Glutamatergic neuron (in vitro differentiated cells): Measurements from ENCODE around the gene TBKBP1. TPM values are rescaled to one million over a fixed set of nuclear protein-coding genes. Genes with fewer than 3 reads are reported as not detected.
A peak's percentile ranks its signal among the peaks of the same experiment; 100 is the strongest.

Source experiments
- DNase-seq: peaks from one replicate; pipeline ENCODE4 v3.0.0; 2022
- H3K27ac Mint-ChIP-seq: one replicate; pipeline ENCODE4 v1.8.0; 2020; ENCODE audit warnings: mild to moderate bottlenecking, mixed read lengths, inconsistent platforms; ENCODE audit not compliant: unreplicated experiment
- H3K27me3 Mint-ChIP-seq: one replicate; pipeline ENCODE4 v1.8.0; 2020; ENCODE audit warnings: mild to moderate bottlenecking, moderate library complexity, mixed read lengths, inconsistent platforms; ENCODE audit not compliant: unreplicated experiment
- H3K36me3 Mint-ChIP-seq: one replicate; pipeline ENCODE4 v1.8.0; 2020; ENCODE audit warnings: mild to moderate bottlenecking, mixed read lengths, inconsistent platforms; ENCODE audit not compliant: unreplicated experiment
- H3K4me1 Mint-ChIP-seq: one replicate; pipeline ENCODE4 v1.8.0; 2020; ENCODE audit warnings: mild to moderate bottlenecking, low read depth, mixed read lengths, inconsistent platforms; ENCODE audit not compliant: unreplicated experiment
- H3K4me3 Mint-ChIP-seq: one replicate; pipeline ENCODE4 v1.8.0; 2020; ENCODE audit warnings: mild to moderate bottlenecking, mixed read lengths, inconsistent platforms; ENCODE audit not compliant: unreplicated experiment
- H3K9me3 Mint-ChIP-seq: one replicate; pipeline ENCODE4 v1.8.0; 2020; ENCODE audit warnings: mild to moderate bottlenecking, moderate library complexity, mixed read lengths, inconsistent platforms; ENCODE audit not compliant: unreplicated experiment
- total RNA-seq: library from RNA; stranded (reverse); fragmentation: NEBNext Ultra II Directional; extraction: Animal tissue kit (Norgen Biotek cat#: 25700); gene quantifications from one replicate; pipeline ENCODE4 v1.2.1, GENCODE V29; 2021; ENCODE audit not compliant: unreplicated experiment
- TF ChIP-seq, protein P1 (sequence below): fragments of 200-600 bp; sonication (generic); IDR thresholded peaks from one replicate; pipeline ENCODE4 v1.5.0; 2021; ENCODE audit not compliant: partially characterized antibody, unreplicated experiment

TBKBP1 gene
- total RNA-seq, 1 donor from 2014 or later: 30.7 TPM

DNA sequence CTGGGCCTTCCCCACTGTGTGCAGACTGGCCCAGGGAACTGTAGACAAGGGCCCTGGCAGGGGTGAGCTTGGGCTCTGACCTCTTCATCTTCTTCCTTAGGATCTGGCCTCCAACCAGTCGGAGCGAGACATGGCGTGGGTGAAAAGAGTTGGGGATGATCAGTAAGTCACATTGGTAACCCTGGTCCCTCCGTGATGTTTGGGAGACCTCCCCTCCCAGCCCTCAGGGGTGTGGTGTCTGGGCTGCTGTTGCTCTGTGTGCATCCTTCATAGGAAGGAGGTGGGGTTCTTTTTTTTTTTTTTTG lies 5.5 kb downstream of the TBKBP1 start:
- no peak overlapping the region for H3K27ac Mint-ChIP-seq
- H3K9me3 Mint-ChIP-seq: peaks cover 4% of the 10 kb centered on the region
- H3K4me1 Mint-ChIP-seq: peaks cover 9% of the 10 kb centered on the region
- no peaks in the 10 kb centered on the region for H3K36me3 Mint-ChIP-seq
- H3K27me3 Mint-ChIP-seq: peaks cover 5% of the 10 kb centered on the region
- TF ChIP-seq, protein P1, sequence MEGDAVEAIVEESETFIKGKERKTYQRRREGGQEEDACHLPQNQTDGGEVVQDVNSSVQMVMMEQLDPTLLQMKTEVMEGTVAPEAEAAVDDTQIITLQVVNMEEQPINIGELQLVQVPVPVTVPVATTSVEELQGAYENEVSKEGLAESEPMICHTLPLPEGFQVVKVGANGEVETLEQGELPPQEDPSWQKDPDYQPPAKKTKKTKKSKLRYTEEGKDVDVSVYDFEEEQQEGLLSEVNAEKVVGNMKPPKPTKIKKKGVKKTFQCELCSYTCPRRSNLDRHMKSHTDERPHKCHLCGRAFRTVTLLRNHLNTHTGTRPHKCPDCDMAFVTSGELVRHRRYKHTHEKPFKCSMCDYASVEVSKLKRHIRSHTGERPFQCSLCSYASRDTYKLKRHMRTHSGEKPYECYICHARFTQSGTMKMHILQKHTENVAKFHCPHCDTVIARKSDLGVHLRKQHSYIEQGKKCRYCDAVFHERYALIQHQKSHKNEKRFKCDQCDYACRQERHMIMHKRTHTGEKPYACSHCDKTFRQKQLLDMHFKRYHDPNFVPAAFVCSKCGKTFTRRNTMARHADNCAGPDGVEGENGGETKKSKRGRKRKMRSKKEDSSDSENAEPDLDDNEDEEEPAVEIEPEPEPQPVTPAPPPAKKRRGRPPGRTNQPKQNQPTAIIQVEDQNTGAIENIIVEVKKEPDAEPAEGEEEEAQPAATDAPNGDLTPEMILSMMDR: no peak
- no peak overlapping the region for H3K4me3 Mint-ChIP-seq
- DNase-seq: no peak

DNA sequence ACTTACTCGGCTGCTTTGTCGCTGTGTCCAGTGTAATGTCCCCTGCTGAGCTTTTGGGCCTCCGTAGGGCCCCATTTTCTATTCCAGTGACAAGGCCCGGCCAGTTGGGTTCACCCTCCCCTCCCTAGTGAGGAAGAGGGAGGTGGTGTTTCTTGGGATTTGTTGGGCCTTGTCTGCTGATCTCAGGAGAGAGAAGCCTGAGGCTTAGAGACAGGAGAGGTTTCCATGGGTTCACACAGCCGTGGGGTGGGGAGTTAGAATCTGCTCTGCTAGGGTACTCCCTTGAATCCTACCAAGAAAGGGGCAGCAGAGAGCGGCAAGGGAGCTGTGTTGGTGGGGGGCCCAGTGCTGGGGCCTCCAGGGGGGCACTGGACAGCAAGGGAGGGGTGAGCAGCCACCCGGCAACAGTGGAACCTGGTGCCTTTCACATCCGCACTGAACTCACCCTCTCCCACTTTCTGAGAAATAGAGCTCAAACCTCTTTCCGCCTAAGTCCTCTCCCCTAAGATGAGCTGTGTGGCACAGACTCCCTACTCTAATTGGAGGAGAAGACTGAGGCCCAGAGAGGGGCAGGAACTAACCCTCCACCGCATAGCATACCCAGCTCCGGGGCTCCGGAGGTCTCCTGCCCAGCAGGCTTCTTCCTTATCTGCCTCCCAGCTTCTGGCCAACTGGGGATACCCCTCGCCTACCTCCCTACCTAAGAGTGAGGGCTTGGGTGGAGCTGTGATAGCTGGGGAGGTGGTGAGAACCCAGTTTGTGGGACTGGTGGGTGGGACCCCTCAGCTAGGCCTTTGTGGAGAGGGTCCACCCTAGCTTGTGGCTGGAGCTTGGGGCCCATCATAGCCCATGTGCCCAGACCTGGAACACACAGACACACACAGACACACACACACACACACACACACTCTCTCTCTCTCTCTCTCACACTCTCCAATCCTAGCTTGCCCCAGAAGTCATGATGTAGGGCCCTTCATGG lies 6.8 kb downstream of the TBKBP1 start:
- H3K9me3 Mint-ChIP-seq: peaks cover 6% of the 10 kb centered on the region
- peaks cover 7% of the 10 kb centered on the region for H3K36me3 Mint-ChIP-seq
- H3K27ac Mint-ChIP-seq: peak overlapping the region; percentile 8
- H3K27me3 Mint-ChIP-seq: peaks cover 5% of the 10 kb centered on the region
- TF ChIP-seq, protein P1: no peak
- H3K4me1 Mint-ChIP-seq: peaks cover 6% of the 10 kb centered on the region
- no peak for DNase-seq
- H3K4me3 Mint-ChIP-seq: no peak overlapping the region

DNA sequence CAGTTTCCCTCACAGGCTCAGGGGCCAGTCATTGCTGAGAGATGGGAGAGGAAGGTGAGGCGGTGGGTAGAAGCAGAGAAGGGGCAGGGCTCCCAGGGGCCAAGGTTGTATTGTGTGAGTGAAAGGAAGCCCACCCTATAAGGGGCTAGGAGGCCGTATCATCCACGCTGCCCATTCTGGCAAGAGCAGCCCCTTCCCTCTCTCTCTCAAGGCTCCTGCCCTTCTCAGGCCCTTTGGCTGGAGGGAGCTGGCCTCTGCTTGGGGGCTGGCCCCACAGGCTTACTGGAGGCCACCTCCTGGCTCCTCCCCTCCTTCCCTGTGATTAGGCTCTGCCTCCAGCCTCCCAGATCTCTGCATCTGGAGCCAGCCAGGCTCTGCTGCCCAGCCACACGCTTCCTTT lies 7.6 kb downstream of the TBKBP1 start:
- peaks cover 6% of the 10 kb centered on the region for H3K27me3 Mint-ChIP-seq
- peaks cover 6% of the 10 kb centered on the region for H3K9me3 Mint-ChIP-seq
- peaks cover 7% of the 10 kb centered on the region for H3K36me3 Mint-ChIP-seq
- no peak for DNase-seq
- H3K4me1 Mint-ChIP-seq: peaks cover 7% of the 10 kb centered on the region
- H3K27ac Mint-ChIP-seq: no peak overlapping the region
- TF ChIP-seq, protein P1: no peak
- no peak overlapping the region for H3K4me3 Mint-ChIP-seq

DNA sequence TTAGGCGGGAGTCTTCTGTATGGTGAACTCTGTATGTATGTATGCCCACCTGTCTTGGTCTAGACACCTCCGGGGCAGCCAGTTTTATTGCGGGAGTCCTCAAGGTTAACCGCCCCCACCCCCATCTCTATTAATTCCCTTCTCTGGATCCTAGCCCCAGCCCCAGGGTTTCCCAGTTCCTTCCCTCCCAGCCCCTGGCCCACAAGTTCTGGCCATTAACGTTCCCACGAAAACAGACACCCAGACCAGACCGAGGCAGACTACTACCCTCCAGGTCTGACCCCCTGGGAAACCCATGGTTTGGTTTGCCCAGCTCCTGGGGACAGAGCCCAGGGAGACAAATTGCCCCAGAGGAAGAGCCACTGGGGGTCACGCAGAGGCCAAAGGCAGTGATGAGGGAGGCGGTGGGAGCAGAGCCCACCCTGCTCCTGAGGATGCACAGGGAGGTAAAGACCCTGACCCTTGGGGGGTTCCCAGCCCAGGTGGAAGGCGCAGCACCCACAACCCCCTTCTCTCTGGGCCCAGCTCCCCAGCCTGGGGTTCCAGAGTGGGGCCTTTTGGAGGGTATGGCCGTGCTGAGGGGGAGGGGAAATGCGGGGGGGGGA lies 8.5 kb downstream of the TBKBP1 start:
- TF ChIP-seq, protein P1: no peak
- Mint-ChIP-seq H3K36me3 (peaks cover 7% of the 10 kb centered on the region), H3K4me1 (peaks cover 13% of the 10 kb centered on the region), H3K4me3 (no peak overlapping the region), H3K9me3 (peaks cover 4% of the 10 kb centered on the region), H3K27ac (no peak overlapping the region), H3K27me3 (peaks cover 14% of the 10 kb centered on the region)
- DNase-seq: no peak

DNA sequence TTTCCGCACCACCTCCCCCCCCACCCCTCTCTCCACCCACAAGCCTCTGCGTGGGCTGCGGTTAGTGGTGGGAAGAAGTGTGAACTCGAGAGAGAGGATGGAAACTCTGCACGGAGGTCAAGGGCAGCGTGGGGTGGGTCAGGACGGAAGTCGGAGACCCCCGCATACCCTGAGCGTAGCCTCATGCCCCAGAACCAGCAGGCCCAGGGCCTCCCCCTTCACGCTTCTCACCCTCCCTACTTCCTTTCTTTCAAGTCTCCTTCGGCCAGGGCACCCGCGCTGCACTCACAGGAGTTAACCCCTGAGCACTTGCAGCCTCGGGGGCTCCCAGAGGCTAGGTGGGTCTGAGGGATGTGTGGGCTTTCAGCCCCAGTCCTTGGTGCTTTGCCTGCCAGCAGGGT lies 9.2 kb downstream of the TBKBP1 start:
- Mint-ChIP-seq H3K27me3 (peaks cover 16% of the 10 kb centered on the region), H3K27ac (no peak overlapping the region), H3K4me1 (peaks cover 13% of the 10 kb centered on the region), H3K4me3 (no peak overlapping the region), H3K9me3 (peaks cover 4% of the 10 kb centered on the region), H3K36me3 (peaks cover 7% of the 10 kb centered on the region)
- DNase-seq: no peak
- TF ChIP-seq, protein P1: no peak
